Measurements from ENCODE around the gene SBF2.
"Not testable (repeated sequence)": the region's sequence is repeated elsewhere in the genome, so short reads cannot be mapped to it uniquely, and the experiment has no call there.

Gene SBF2

GRCh38 chr11:10160350-10160749, 133.7 kb downstream of the SBF2 start:
- no peak for DNase-seq

- no peak for DNase-seq
These were observed 135.6 kb downstream of the SBF2 start for GRCh38 chr11:10158461-10158860.

DNA sequence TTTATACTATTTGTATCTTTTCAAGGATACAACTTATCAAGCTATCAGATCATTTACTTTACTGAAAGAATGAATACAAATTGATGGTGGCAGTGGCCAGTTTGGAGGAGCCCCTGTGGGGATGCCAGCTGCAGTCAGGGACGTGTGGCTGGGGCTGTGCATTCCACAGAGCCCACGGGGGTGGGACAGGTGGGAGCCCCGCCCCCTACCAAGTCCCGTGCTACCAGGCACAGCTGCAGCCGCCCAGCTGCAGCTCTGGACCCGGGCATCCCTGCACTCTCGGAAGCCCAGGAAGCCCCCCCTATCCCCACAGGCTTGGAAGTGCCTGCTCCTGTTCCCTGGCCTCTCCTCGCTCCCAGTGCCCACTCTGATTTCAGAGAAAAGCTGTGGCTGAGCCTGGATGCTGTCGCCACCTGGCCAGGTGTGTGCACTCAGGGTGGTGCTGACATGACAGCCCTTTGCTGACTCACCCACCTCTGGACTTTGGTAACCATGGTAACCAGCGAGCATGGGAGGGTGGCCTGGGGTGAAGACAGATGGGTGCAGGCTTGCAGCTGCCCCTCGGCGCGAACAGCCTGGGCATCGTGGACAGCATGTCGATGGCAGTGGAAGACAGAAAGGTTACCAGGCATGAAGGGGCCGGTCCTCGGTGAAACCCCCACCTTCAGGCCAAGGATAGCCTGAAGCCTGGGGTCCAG, 138.1 kb downstream of the SBF2 start:
- no peak for DNase-seq

DNA sequence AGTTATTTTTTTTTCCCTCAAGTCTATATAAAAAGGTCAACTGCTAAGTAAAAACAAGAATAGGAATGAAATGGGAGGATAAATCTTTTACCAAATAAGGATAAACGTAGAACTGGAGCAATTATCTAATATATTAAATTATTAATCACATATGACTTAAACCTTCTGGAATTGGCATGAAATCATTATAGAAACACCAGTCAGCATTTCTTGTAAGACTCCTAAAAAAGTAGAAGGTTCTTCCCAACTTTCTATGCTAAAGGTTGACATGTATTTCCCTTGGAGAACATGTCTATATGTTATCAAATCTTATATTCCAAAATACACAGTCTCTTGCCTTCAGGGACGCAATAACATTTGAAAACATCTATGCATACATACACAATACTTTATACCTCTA, 143.2 kb downstream of the SBF2 start:
- no peak for DNase-seq

DNA sequence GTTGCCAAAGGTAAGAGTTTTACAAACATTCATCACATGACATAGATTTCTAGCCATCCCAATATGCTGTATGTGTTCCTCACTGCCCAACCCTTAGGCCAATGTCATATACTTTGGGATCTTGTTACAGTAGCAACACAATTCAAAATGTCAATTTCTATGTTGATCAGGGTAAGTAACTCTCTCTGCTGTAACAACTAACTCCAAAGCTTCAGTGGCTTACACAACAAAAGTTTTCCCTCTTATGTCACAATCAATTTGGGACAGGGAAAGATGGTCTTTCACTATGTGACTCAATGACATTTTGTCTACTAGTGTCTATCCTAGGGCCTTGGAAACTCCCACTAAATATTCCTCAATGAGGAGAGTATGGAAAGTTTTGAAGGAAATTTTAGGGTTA, 144.5 kb downstream of the SBF2 start:
- no peak for DNase-seq

- no peak for DNase-seq
These were observed 146.8 kb downstream of the SBF2 start for GRCh38 chr11:10147195-10147594.

DNA sequence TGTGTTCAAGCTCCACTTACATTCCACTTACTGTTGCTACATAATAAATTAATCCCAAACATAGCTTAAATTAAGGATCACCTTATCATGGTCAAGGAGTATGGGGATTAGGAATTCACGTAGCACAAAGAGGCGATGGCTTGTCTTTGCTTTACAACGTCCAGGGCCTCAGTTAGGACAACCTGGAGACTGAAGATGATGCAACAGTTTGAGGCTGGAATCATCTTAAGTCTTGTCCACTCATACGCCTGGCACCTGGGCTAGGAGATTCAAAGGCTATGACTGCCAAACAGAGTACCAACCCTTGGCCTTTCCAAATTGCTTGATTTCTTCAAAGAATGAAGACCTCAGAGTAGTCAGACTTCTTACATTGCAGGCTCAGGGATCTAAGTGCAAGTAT, 149.1 kb downstream of the SBF2 start:
- no peak for DNase-seq

DNA sequence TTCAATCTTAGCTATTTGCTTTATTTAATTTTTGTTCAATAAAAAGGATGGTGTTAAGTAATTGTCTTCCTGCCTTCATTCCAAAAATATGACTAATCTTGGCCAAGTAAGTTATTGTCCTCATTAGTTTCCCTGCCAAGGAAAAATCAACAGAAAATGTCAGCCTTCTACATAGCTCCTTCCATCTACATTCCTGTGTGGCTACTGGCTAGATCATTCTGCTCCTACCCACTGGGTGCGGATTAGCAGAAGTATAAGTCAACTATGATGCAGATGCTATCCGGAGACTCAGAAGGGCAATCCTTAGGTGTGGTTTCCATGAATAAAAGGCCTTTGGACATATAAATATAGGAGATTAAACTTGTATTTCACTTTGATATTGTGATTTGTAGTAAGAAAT, 154.4 kb downstream of the SBF2 start:
- DNase-seq = no peak

DNA sequence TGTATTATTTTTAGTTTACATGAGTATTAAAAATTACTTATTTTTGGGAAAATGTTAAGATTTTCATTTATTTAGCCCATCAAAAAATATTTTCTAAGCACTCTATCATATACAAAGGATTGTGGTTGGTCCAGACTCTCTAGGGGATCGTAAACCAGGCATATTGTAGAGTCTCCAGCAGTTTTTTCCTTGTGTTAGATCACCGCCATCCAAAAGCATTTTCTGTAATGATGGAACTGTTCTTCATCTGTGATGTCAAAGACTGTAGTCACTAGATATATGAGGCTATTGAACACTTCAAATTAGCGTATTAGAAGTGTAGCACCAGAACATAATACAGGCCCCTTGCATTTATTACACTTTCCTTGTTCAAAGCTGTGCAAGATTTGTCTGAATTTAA, 154.9 kb downstream of the SBF2 start:
- no peak for DNase-seq

GRCh38 chr11:10134975-10135481, 159.0 kb downstream of the SBF2 start:
- DNase-seq = no peak

DNA sequence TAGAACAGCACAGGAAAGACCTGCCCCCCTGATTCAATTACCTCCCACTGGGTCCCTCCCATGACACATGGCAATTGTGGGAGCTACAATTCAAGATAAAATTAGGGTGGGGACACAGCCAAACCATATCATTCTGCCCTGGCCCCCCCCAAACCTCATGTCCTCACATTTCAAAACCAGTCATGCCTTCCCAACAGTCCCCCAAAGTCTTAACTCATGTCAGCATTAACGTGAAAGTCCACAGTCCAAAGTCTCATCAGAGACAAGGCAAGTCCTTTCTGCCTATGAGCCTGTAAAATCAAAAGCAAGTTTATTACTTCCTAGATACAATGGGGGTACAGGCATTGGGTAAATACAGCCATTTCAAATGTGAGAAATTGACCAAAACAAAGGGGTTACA, 159.8 kb downstream of the SBF2 start:
- DNase-seq = not testable (repeated sequence)

GRCh38 chr11:10133251-10133650, 160.8 kb downstream of the SBF2 start:
- not testable (repeated sequence) for DNase-seq

DNA sequence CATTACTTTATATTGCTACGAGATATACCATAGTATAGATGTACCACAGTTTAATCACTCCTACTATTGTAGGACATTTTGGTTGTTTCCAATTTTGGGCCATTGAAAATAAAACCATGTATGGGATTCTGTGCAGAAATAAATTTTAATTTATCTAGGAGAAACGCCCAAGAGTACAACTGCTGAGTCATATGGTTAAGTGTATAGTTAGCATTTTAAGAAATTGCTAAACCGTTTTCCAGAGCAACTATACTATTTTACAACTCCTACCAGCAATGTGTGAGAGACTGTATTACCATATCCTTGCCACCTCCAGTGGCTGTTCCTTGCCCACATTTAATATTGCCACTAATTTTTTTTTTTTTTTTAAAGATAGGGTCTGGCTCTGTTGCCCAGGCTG, 163.1 kb downstream of the SBF2 start:
- DNase-seq = no peak

GRCh38 chr11:10129184-10129583, 164.8 kb downstream of the SBF2 start:
- not testable (repeated sequence) for DNase-seq

DNA sequence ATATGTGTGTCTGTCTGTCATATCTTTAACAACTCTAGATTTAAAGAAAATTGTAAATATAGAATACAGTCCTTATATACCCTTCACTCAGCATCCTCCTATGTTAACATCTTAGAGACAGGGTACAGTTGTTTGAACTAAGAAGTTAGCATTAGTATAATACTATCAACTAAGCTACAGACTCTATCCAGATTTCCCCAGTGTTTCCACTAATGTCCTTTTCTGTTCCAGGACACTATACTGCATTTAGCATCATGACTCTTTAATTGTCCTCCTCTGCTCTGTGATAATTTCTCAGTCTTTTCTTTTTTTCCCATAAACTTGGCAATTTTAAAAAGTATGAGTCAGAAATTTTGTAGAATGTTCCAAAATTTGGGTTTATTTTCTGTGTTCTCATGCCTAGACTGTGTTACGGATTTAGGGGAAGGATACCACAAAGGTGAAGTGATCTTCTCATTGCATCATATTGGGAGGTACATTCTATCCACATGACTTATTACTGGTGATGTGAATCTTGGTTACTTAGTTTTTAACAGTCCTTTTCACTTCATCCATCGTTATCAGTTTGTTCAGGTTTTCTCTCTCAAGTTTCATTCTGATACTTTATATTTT, 168.4 kb downstream of the SBF2 start:
- DNase-seq = no peak

GRCh38 chr11:10122326-10123197, 171.5 kb downstream of the SBF2 start:
- no peak for DNase-seq

GRCh38 chr11:10118865-10119264, 175.2 kb downstream of the SBF2 start:
- DNase-seq = no peak

GRCh38 chr11:10117709-10118351, 176.2 kb downstream of the SBF2 start:
- no peak for DNase-seq

GRCh38 chr11:10116588-10116987, 177.4 kb downstream of the SBF2 start:
- no peak for DNase-seq

DNA sequence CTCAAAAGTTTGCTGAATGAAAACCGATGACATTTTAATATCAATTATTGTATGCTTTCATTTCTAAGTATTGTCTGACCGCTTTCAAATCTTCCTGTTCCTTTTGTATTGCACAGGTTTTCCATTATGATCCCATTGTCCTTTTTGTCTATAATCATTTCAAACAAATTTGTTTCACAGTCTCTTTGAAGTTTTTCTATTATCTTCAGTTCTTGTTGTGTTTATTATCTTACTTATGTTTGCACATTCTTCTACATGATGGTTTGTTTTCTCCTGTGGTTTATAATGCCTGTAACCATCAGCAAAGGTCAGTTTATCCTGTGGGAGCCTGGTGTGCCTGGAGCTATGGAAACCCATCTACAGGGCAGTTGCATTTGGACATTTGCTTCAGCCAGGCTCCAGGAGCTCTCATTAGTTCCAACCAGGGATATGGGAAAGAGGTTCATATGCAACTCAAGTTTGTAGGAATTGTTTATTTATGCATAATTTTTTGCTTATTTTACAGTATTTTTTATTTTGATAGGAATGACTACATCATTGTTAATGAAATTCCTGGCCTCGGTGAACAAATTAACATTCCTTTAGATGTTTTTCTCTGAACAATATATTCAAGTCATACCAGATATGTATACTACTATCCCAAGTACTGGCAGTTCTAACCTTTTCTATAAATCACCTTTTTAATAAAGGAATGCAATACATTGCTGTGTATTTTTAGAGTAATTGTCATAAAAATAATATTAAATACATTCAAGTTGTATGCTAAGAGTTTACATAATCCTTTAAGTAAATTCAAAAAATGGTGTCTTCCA, 179.2 kb downstream of the SBF2 start:
- DNase-seq = no peak

DNA sequence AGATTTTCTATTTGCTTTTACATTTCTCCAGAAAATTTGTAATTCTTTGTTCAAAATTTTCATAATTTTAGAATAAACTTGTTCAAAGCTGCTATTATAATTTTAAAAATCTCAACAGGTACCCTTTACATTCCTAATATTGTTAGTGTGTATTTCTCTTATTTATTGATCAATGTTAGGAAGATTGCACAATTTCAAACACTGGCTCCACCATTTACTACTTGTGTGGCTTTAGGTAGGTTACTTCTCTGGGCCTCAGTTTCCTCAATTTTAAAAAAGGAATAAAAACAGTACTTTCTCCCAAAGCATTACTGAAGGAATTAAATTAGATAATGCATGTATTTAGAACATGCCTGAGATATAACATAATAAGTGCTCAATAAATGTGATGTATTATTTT, 180.2 kb downstream of the SBF2 start:
- no peak for DNase-seq

- no peak for DNase-seq
These were observed 184.2 kb downstream of the SBF2 start for GRCh38 chr11:10109806-10110205.

Measured in activated CD4-positive, CD25-positive, alpha-beta regulatory T cell (primary cell).